ENCODE data around the gene CHODL. TPM values are rescaled to one million over a fixed set of nuclear protein-coding genes. Genes with fewer than 3 reads are reported as not detected.

CHODL gene
- total RNA-seq, 4 donors from 2014 or later: not detected

DNA sequence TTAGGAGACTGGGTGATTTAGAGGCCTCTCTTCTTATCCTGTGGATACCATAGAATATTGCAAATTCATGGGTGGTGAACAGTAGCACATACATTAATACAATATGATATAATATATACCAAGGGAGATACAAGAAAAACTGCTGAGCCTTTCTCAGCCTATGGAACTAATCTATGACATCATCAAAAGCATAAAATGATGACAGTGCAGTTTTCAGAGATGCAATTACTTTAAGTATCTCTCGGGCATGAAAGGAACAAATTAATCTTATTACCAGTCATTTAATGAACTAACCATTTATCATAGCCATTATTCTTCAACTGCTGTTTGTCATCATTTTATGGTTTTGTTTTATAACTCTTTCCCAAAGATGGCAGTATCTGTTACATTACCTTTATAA lies 3.5 kb downstream of the CHODL start:
- Histone ChIP-seq H3K27me3 (peaks cover 12 to 22% (median 14%) of the 10 kb centered on the region in 3 donors), H3K4me1 (no peaks in the 10 kb centered on the region), H3K36me3 (no peaks in the 10 kb centered on the region), H3K9me3 (no peaks in the 10 kb centered on the region), H3K27ac (no peak overlapping the region), H3K4me3 (no peak overlapping the region)
- intact Hi-C loops (cut with DNase I; ENCODE audit: low total_unique reads) (no loop called here), in situ Hi-C loops (cut with MboI; ENCODE audit: low sequenced_read_pairs in 4 of 4) (no loop called here)
- TF ChIP-seq POLR2A (IDR thresholded peaks at IDR 0.05): no peak
- TF ChIP-seq, protein P1, sequence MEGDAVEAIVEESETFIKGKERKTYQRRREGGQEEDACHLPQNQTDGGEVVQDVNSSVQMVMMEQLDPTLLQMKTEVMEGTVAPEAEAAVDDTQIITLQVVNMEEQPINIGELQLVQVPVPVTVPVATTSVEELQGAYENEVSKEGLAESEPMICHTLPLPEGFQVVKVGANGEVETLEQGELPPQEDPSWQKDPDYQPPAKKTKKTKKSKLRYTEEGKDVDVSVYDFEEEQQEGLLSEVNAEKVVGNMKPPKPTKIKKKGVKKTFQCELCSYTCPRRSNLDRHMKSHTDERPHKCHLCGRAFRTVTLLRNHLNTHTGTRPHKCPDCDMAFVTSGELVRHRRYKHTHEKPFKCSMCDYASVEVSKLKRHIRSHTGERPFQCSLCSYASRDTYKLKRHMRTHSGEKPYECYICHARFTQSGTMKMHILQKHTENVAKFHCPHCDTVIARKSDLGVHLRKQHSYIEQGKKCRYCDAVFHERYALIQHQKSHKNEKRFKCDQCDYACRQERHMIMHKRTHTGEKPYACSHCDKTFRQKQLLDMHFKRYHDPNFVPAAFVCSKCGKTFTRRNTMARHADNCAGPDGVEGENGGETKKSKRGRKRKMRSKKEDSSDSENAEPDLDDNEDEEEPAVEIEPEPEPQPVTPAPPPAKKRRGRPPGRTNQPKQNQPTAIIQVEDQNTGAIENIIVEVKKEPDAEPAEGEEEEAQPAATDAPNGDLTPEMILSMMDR (IDR thresholded peaks at IDR 0.05 in 4 of 5, conservative IDR thresholded peaks at IDR 0.05 in 1 of 5): no peak
- ATAC-seq (no peak), DNase-seq (no peak)

DNA sequence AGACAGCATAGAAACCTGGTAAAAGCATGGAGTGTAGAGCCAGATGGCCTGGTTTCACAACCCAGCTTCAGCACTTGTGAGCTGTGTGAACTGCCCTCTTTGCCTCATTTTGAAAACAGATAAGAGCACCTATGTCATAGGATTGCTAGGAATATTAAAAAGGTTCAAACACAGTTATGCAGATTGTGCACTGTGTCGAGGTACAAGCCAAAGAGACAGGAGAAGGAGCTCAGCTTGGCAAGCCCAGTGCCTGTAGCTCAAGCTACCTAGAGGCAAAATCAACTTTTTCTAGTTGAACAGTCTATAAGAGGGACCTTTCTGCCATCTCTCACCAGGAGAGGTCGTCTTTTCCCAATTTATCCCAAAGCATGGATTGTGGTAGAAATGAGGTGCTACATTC lies 5.0 kb downstream of the CHODL start:
- H3K9me3 ChIP-seq: no peaks in the 10 kb centered on the region
- H3K36me3 ChIP-seq: no peaks in the 10 kb centered on the region
- H3K4me1 ChIP-seq: no peaks in the 10 kb centered on the region
- H3K27ac ChIP-seq: no peak overlapping the region
- in situ Hi-C loops (cut with MboI; ENCODE audit: low sequenced_read_pairs in 4 of 4): no loop called here
- DNase-seq: no peak
- no peak overlapping the region for H3K4me3 ChIP-seq
- no peak for ATAC-seq
- intact Hi-C loops (cut with DNase I; ENCODE audit: low total_unique reads): no loop called here
- no peak for TF ChIP-seq POLR2A (IDR thresholded peaks at IDR 0.05)
- TF ChIP-seq, protein P1 (IDR thresholded peaks at IDR 0.05 in 4 of 5, conservative IDR thresholded peaks at IDR 0.05 in 1 of 5): no peak
- peaks cover 0 to 7% (median under 1%) of the 10 kb centered on the region in 3 donors for H3K27me3 ChIP-seq

DNA sequence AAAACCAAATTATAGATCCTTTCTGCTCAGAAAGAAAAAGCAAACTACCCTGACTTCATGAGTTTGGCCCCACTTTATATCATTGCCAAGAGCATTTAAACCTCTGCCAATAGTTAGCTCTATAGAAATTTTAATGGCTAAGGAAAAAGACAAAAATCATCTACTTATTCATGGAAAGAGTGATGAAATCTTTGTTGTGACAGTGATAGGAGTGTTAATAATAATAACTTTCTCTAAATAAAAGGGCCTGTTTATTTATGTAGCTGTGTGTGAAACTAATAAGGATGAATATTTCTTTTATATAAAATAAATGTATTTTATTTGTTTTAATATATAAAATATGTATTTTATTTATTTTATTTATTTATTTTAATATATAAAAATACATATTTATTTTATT lies 6.4 kb downstream of the CHODL start:
- Histone ChIP-seq H3K27ac (no peak overlapping the region), H3K4me1 (no peaks in the 10 kb centered on the region), H3K9me3 (no peaks in the 10 kb centered on the region), H3K4me3 (no peak overlapping the region), H3K36me3 (no peaks in the 10 kb centered on the region), H3K27me3 (no peaks in the 10 kb centered on the region)
- no peak for TF ChIP-seq POLR2A (IDR thresholded peaks at IDR 0.05)
- TF ChIP-seq, protein P1 (IDR thresholded peaks at IDR 0.05 in 4 of 5, conservative IDR thresholded peaks at IDR 0.05 in 1 of 5): no peak
- DNase-seq (no peak), ATAC-seq (no peak)
- in situ Hi-C loops (cut with MboI; ENCODE audit: low sequenced_read_pairs in 4 of 4) (no loop called here), intact Hi-C loops (cut with DNase I; ENCODE audit: low total_unique reads) (no loop called here)

DNA sequence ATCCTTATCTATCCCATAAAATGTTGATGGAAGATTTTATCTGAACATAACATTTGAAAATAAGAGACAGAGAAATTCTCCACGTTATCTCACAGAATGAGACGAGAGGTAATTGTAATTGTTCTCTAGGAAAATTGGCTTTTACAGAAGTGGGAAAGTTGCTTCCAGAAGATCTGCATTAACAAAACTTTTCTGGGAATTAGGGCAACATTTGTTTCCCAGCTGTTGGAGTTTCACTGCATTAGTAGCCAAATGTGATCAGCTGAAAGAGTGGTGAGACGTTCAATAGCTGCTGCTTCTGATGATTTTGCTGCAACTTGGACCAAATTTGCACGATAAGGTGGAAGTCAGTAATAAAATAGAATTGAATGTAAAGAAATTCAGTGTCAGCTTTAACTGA lies 7.6 kb downstream of the CHODL start:
- no peaks in the 10 kb centered on the region for H3K9me3 ChIP-seq
- TF ChIP-seq POLR2A (IDR thresholded peaks at IDR 0.05): no peak
- TF ChIP-seq, protein P1 (IDR thresholded peaks at IDR 0.05 in 4 of 5, conservative IDR thresholded peaks at IDR 0.05 in 1 of 5): no peak
- H3K4me1 ChIP-seq: no peaks in the 10 kb centered on the region
- in situ Hi-C loops (cut with MboI; ENCODE audit: low sequenced_read_pairs in 4 of 4) (no loop called here), intact Hi-C loops (cut with DNase I; ENCODE audit: low total_unique reads) (no loop called here)
- no peak for ATAC-seq
- no peak for DNase-seq
- no peaks in the 10 kb centered on the region for H3K36me3 ChIP-seq
- no peaks in the 10 kb centered on the region for H3K27me3 ChIP-seq
- H3K4me3 ChIP-seq: peak overlapping the region in 1 of 4 donors; percentile 3
- no peak overlapping the region for H3K27ac ChIP-seq

DNA sequence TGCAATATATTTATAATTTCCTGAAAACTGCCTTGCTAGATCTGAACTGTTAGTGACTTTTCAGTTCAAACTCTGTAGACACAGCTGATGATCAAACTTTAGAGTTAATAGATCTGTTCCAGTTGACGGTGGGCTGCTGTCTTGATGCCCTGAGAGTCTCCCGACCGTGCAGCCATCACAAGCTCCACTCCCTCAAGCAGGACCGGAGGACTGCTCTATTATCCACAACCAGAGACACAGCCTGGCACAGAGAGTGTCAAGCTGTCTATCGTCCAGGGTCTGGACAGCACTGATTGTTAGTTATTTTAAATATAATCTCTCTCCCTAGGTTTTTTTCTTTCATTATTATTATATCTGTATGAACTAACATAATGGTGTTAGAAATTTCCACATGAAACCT lies 8.0 kb downstream of the CHODL start:
- in situ Hi-C loops (cut with MboI; ENCODE audit: low sequenced_read_pairs in 4 of 4): no loop called here
- no peaks in the 10 kb centered on the region for H3K27me3 ChIP-seq
- ATAC-seq (no peak), DNase-seq (no peak)
- intact Hi-C loops (cut with DNase I; ENCODE audit: low total_unique reads): no loop called here
- H3K36me3 ChIP-seq: no peaks in the 10 kb centered on the region
- no peaks in the 10 kb centered on the region for H3K9me3 ChIP-seq
- TF ChIP-seq POLR2A (IDR thresholded peaks at IDR 0.05): no peak
- TF ChIP-seq, protein P1 (IDR thresholded peaks at IDR 0.05 in 4 of 5, conservative IDR thresholded peaks at IDR 0.05 in 1 of 5): no peak
- H3K4me3 ChIP-seq: peak overlapping the region in 1 of 4 donors; percentile 3
- no peak overlapping the region for H3K27ac ChIP-seq
- H3K4me1 ChIP-seq: no peaks in the 10 kb centered on the region
